Endothelial cell of umbilical vein (primary cell): Measurements from ENCODE around the gene NOL6.
"Not testable (repeated sequence)": the region's sequence is repeated elsewhere in the genome, so short reads cannot be mapped to it uniquely, and the experiment has no call there.

Experiments
- EZH2 ChIP-seq: IDR thresholded peaks from 2 replicates; pipeline ENCODE4 v1.6.1; 2012; ENCODE audit warnings: borderline replicate concordance, low read depth, mild to moderate bottlenecking, moderate library complexity, low read length, inconsistent platforms; ENCODE audit not compliant: severe bottlenecking
- FOS ChIP-seq: IDR thresholded peaks from 2 replicates; pipeline ENCODE4 v1.6.1; 2011; ENCODE audit warnings: mild to moderate bottlenecking, low read length, moderate library complexity, borderline replicate concordance; ENCODE audit not compliant: insufficient read depth
- POLR2A ChIP-seq: IDR thresholded peaks from 2 replicates; pipeline ENCODE4 v1.6.1; 2012; ENCODE audit warnings: low read depth, mild to moderate bottlenecking, control low read depth, low read length
- POLR2AphosphoS5 ChIP-seq: IDR thresholded peaks from 2 replicates; pipeline ENCODE4 v1.6.1; 2012; ENCODE audit warnings: low read depth, mild to moderate bottlenecking, control low read depth, low read length, moderate library complexity; ENCODE audit not compliant: insufficient read depth
- TF ChIP-seq, protein P1 (sequence below), 2 donors: IDR thresholded peaks; 1 replicate in 1 of 2; 2 replicates in 1 of 2; pipeline ENCODE4 v1.5.1; 2011; ENCODE audit warnings: low read length in 2 of 2, mild to moderate bottlenecking in 2 of 2, moderate library complexity in 2 of 2, control low read depth in 1 of 2, inconsistent platforms in 1 of 2, low read depth in 1 of 2; ENCODE audit not compliant: insufficient read depth in 1 of 2; ENCODE audit errors: extremely low read depth in 1 of 2
- TF ChIP-seq, protein P2 (sequence below): IDR thresholded peaks from 2 replicates; pipeline ENCODE4 v1.6.1; 2011; ENCODE audit not compliant: insufficient read depth, insufficient read length

DNA sequence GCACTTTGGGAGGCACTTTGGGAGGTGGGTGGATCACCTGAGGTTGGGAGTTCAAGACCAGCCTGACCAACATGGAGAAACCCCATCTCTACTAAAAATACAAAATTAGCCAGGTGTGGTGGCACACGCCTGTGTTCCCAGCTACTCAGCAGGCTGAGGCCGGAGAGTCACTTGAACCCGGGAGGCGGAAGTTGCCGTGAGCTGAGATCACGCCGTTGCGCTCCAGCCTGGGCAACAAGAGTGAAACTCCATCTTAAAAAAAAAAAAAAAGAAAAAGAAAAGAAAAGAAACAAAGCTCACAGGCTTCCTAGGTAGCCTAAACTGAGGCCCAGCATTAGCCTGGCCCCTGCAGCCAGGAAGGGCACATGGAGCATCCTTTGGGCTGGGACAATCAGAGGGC, 18.3 kb downstream of the NOL6 start:
- TF ChIP-seq POLR2AphosphoS5, EZH2, POLR2A, FOS: not testable (repeated sequence)
- TF ChIP-seq, protein P1, sequence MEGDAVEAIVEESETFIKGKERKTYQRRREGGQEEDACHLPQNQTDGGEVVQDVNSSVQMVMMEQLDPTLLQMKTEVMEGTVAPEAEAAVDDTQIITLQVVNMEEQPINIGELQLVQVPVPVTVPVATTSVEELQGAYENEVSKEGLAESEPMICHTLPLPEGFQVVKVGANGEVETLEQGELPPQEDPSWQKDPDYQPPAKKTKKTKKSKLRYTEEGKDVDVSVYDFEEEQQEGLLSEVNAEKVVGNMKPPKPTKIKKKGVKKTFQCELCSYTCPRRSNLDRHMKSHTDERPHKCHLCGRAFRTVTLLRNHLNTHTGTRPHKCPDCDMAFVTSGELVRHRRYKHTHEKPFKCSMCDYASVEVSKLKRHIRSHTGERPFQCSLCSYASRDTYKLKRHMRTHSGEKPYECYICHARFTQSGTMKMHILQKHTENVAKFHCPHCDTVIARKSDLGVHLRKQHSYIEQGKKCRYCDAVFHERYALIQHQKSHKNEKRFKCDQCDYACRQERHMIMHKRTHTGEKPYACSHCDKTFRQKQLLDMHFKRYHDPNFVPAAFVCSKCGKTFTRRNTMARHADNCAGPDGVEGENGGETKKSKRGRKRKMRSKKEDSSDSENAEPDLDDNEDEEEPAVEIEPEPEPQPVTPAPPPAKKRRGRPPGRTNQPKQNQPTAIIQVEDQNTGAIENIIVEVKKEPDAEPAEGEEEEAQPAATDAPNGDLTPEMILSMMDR (IDR thresholded peaks at IDR 0.05; ENCODE audit: extremely low read depth in 1 of 2, insufficient read depth in 1 of 2, low read depth in 1 of 2, low read length in 2 of 2) = not testable (repeated sequence)
- TF ChIP-seq, protein P2, sequence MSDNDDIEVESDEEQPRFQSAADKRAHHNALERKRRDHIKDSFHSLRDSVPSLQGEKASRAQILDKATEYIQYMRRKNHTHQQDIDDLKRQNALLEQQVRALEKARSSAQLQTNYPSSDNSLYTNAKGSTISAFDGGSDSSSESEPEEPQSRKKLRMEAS = not testable (repeated sequence)
